ENCODE measurements around the gene KCNJ13.
"Not testable (repeated sequence)": the region's sequence is repeated elsewhere in the genome, so short reads cannot be mapped to it uniquely, and the experiment has no call there.

Gene KCNJ13

DNA sequence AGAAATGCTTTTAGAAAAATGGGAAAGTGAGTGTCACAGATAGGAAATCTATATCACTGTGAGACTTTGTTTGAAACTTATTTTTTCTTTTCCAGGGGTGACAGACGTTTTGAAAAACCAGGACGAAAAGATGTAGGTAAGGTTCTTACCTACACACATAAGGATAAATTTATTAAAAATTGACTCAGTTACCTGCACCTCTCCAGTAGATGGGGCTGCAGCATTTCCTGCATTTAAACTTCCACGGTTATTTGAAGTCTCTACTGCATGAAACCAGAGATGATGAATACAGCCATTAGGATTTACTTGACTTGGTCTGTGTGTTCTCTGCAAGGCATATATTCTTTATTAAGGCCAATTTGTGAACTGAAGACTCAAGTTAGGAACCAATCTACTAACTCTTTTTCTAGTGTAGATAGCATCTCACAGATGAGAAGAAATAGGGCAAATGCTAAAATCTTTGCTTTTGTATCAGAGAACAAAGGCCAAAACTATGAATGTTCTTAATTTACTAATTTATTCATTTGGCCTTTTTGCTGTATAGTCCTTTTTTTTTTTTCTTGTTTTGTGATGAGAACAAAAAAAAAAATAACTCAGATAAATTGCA lies 15.0 kb downstream of the KCNJ13 start:
- peak; percentile 53 for DNase-seq

DNA sequence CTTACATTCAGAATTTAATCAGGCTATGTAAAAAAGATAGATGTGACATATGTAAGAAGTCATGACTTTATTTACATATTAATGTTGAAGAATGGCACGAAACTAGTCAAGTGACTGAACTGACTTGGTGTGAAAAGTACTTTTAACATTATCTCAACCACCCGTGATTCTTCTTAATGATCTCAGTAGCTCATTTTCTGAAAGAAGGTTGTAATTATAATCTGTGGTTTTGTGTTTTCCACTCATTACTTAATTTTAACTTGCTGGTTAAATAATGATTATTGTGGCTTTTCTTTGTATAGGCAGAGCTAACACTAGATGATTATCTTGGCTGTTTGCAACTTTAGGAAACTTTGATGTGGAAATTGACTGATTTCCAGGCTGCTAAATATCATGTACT lies 18.5 kb downstream of the KCNJ13 start:
- DNase-seq, result no peak

DNA sequence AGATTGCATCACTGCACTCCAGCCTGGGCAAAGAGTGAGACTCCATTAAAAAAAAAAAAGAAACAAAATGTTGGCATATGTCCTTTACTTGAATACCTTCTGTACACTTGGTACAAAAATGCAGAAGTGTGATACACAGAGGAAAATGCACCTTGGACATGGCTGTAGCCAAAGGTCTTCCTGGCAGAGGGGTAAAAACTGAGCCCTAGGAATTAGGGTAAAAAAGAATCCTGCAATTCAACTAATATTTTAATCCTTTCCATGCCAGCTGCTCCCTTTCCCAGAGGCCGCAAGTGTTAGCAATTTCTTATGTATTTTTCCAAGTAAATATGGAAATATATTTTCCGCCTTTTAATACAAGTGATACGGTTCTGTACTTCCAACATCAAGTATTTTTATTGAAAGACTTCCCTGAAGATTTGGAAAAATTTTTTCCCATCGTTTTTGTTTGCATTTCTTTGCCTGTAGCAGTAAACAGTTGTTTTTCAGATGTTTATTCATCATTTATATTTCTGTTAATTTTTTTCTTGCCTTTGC lies 26.2 kb downstream of the KCNJ13 start:
- DNase-seq, result no peak

DNA sequence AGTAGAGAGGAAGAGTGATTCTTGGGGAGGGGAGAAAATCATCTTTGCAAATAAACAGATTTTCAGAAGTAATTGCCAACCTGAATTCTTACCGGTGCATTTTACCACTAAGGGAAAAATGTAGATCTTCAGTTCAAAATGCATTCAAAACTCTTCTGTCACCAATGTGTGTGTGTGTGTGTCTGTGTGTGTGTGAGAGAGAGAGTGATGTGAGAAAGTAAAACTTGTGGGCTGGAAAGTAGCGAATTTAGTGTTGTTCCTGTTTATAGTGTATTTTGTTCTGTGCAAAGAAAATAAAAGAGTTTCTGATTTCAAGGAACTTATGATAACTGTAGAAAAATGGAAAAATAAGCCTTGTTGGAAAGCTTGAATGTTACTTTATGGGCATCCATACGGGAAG lies 27.0 kb downstream of the KCNJ13 start:
- DNase-seq, result no peak

DNA sequence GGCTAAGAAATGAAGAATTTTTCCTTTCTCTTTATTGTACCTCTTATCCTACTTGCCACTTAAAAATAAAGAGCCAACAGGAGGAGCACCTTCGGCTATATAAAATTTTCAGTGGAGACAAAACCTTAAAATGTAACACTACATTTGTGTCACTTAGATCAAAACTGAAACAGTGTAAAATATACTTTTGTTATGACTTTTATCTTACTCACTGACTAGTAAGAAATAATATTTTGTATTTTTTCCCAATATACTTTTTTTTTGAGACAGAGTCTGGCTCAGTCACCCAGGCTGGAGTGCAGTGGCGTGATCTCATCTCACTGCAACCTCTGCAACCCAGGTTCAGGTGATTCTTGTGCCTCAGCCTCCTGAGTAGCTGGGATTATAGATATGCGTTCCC lies 28.3 kb downstream of the KCNJ13 start:
- no peak for DNase-seq

DNA sequence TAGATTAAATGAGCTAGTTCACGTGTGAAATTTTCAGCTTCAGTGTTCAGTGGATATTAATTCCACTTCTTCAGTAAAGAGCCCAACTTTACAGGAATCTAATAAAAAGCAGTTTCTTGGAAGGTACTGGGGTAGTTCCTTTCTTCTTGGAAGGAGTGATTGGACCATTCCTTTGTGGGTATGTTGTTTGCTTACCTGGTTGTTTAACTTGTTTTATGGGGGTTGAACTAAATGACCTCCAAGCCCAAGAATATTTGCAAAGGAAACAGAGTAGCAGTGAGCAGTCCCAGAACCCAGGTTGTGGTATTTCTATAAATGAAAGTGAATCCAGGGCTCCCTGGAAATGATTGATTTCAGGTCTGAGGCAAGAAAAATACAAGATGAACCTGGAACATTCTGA lies 31.4 kb downstream of the KCNJ13 start:
- DNase-seq, result no peak

DNA sequence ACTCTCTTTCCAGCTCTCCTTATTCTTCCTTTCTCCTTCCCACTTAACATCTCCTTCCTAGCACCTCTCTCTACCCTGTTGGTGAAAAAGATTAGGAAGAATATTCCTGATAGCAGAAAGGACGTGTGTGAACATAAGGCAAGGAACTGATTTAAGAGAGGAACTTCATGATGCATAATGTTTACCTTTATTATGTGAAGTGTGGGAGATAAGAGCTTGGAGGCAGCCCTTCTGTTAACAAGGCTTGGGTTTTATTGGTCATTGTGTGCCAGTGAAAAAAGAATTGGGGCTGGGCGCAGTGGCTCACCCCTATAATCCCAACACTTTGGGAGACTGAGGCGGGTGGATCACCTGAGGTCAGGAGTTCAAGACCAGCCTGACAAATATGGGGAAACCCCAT lies 34.4 kb downstream of the KCNJ13 start:
- no peak for DNase-seq

DNA sequence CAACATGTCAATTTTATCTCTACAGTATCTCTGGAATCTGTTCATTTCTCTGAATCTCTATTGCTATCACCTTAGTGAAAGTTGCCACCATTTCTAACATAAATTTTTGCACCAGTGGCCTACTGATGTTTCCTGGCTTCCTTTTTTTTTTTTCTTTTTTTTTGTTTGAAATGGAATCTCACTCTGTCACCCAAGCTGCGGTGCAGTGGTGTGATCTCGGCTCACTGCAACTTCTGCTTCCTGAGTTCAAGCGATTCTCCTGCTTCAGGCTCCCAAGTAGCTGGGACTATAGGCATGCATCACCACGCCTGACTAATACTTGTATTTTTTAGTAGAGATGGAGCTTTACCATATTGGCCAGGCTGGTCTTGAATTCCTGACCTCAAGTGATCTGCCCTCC lies 35.1 kb downstream of the KCNJ13 start:
- no peak for DNase-seq

DNA sequence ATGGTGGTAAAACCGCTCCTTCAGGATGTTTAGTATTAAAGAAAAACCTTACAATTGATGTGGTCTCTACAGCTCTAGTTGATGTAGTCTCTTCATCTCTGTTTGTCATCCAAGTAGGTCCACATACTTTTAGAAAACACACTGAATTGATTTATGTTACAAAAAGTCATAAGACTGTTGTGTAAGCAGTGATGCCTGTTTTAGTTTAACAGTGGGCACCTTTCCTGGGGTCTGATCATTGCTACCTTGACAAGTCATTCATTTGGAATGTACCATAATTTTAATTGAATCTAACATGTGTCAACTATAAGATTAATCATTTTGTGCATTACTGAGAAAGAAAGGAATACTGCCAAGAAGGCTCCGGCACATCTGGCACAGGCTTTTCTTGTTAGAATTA lies 44.9 kb downstream of the KCNJ13 start:
- no peak for DNase-seq

DNA sequence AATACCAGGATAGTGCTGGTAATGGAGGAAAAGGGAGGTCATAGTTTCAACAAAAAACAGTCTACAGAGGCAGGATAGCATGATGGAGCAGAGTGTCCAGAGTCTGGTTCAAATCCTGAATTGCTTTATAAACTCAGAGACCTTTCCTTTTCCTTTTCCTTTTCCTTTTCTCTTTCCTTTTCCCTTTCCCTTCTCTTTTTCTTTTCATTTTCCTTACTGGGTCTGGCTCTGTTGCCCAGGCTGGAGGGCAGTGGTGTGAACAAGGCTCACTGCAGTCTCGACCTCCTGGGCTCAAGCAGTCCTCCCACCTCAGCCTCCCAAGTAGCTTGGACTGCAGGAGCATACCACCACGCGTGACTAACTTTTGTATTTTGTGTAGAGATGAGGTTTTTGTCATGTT lies 47.6 kb downstream of the KCNJ13 start:
- no peak for DNase-seq

DNA sequence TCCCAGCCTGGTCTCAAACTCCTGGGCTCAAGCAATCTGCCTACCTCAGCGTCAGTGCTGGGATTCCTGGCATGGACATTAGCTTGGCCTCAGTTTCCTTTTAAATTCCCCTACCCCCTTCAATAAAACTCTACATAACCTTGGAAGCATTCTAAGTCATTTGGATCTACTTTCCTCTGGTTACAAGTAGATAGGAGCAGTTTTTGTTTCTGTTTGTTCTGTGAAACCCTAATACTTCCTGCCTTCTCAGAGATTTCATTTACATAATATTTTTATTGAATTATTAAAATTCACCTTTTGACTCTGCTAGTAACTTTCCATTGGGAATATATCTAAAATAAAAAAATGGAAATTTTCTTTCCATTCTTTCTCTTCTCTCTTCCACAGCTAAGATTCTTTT lies 53.3 kb downstream of the KCNJ13 start:
- DNase-seq, result no peak

DNA sequence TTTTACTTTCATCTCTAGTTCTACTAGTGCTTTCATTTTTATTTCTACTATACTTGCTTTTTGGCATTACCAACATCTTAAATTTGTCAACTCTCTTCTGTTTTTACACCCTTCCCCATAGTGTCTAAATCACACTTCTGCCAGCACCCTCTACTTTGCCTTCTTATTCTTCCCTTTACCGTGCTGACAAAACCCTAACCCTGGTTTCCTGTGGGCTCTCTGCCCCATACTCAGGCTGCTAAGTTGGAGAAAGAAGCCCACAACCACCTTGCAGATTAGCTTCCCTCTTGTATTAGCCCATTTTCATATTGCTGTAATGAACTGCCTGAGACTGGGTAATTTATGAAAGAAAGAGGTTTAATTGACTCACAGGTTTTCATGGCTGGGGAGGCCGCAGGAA lies 54.5 kb downstream of the KCNJ13 start:
- no peak for DNase-seq

DNA sequence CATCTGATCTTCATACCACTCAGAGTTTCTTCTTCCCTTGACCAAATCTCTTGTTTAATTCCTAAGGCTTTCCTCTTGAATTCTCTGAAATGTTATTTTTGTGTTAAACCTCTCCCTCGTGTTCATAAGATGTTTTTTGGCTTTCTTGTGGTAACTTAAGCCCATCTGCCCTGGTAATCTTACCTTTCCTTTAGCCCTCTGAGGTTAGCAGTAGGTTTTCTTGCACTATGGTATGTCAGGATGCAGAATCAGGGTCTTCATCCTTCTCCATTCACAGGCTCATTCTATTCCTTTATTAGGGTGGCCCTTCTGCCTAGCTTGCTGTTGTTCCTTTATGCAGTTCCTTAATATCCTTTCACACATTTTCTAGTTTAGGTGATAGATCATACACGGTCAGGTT lies 55.1 kb downstream of the KCNJ13 start:
- no peak for DNase-seq

DNA sequence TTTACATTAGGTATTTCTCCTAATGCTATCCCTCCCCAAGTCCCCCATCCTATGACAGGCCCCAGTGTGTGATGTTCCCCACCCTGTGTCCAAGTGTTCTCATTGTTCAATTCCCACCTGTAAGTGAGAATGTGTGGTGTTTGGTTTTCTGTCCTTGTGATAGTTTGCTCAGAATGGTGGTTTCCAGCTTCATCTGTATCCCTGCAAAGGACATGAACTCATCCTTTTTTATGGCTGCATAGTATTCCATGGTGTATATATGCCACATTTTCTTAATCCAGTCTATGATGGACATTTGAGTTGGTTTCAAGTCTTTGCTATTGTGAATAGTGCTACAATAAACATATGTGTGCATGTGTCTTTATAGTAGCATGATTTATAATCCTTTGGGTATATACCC lies 56.3 kb downstream of the KCNJ13 start:
- DNase-seq, result not testable (repeated sequence)

Measured in CD4-positive, alpha-beta T cell treated with Interleukin-17A for 4 hours (primary cell).